GM23248 (cell line): ENCODE data around the gene TRAF3. TPM values are rescaled to one million over a fixed set of nuclear protein-coding genes. Genes with fewer than 3 reads are reported as not detected.
A peak's percentile ranks its signal among the peaks of the same experiment; 100 is the strongest.

Source experiments
- DNase-seq: peaks from one replicate; pipeline ENCODE4 v3.0.0-alpha.2; 2015
- H2AFZ ChIP-seq: fragments of 200-600 bp; sonication (generic); 2 replicates; pipeline ENCODE4 v1.6.1; 2016; ENCODE audit warnings: antibody characterized with exemption
- H3F3A ChIP-seq: fragments of 200-600 bp; sonication (generic); 2 replicates; pipeline ENCODE4 v1.6.1; 2016; ENCODE audit warnings: mild to moderate bottlenecking, antibody characterized with exemption, mixed run types; ENCODE audit not compliant: insufficient read depth
- H3K27ac ChIP-seq: fragments of 200-600 bp; sonication (generic); 2 replicates; pipeline ENCODE4 v1.5.1; 2016; ENCODE audit warnings: mild to moderate bottlenecking
- H3K27me3 ChIP-seq: fragments of 200-600 bp; sonication (generic); replicated peaks from 2 replicates; pipeline ENCODE4 v1.6.1; 2016; ENCODE audit warnings: mild to moderate bottlenecking; ENCODE audit not compliant: insufficient read depth
- H3K36me3 ChIP-seq: fragments of 200-600 bp; sonication (generic); 2 replicates; pipeline ENCODE4 v1.6.1; 2016; ENCODE audit warnings: low read depth, mild to moderate bottlenecking
- H3K4me1 ChIP-seq: fragments of 200-600 bp; sonication (generic); 2 replicates; pipeline ENCODE4 v1.6.1; 2016; ENCODE audit warnings: mild to moderate bottlenecking; ENCODE audit not compliant: insufficient read depth
- H3K4me2 ChIP-seq: fragments of 200-600 bp; sonication (generic); one replicate; pipeline ENCODE4 v1.6.1; 2016; ENCODE audit warnings: mild to moderate bottlenecking; ENCODE audit not compliant: unreplicated experiment
- H3K4me3 ChIP-seq: fragments of 200-600 bp; sonication (generic); 2 replicates; pipeline ENCODE4 v1.5.1; 2016; ENCODE audit warnings: mild to moderate bottlenecking
- H3K79me2 ChIP-seq: fragments of 200-600 bp; sonication (generic); 2 replicates; pipeline ENCODE4 v1.6.1; 2016; ENCODE audit warnings: mild to moderate bottlenecking; ENCODE audit not compliant: insufficient read depth
- H3K9ac ChIP-seq: fragments of 200-600 bp; sonication (generic); 2 replicates; pipeline ENCODE4 v1.6.1; 2016; ENCODE audit warnings: mild to moderate bottlenecking
- H3K9me2 ChIP-seq: fragments of 200-600 bp; sonication (generic); 2 replicates; pipeline ENCODE4 v1.6.1; 2016; ENCODE audit warnings: mixed run types, mild to moderate bottlenecking, moderate library complexity; ENCODE audit not compliant: insufficient read depth
- H3K9me3 ChIP-seq: fragments of 200-600 bp; sonication (generic); one replicate; pipeline ENCODE4 v1.6.1; 2017; ENCODE audit warnings: low read depth
- H4K20me1 ChIP-seq: fragments of 200-600 bp; sonication (generic); 2 replicates; pipeline ENCODE4 v1.6.0; 2016; ENCODE audit not compliant: insufficient read depth
- EZH2 ChIP-seq: fragments of 200-600 bp; sonication (generic); IDR thresholded peaks from 2 replicates; pipeline ENCODE4 v1.6.1; 2018; ENCODE audit warnings: antibody characterized with exemption, mild to moderate bottlenecking; ENCODE audit not compliant: insufficient read depth, poor library complexity, severe bottlenecking
- EZH2phosphoT487 ChIP-seq: fragments of 200-600 bp; sonication (generic); IDR thresholded peaks from 2 replicates; pipeline ENCODE4 v1.6.1; 2018; ENCODE audit warnings: antibody characterized with exemption, moderate library complexity, mild to moderate bottlenecking, low read depth; ENCODE audit not compliant: insufficient read depth
- WGBS, 2 experiments: methylation state at CpG; one replicate each; pipeline ENCODE4 v1.1.6; 2015 to 2017; ENCODE audit warnings: low lambda C conversion rate in 2 of 2, low coverage in 1 of 2; ENCODE audit errors: missing lambda C conversion rate in 2 of 2; 5-methylcytosine and 5-hydroxymethylcytosine counted together
- in situ Hi-C: fragments of 300-500 bp; cut with MboI; formaldehyde crosslinking; loops from 2 replicates; pipeline ENCODE4 v1.15.0; 2020
- polyA plus RNA-seq: library from polyadenylated mRNA; unstranded; fragments of >200 nt; fragmentation: Nextera tagmentation; extraction: Ambion mirVana; gene quantifications from 2 replicates; pipeline ENCODE4 v1.2.1, GENCODE V29; 2016
- total RNA-seq: library from RNA; depleted of rRNA; stranded (reverse); fragments of >200 nt; shearing (Covaris generic); gene quantifications from 2 replicates; pipeline ENCODE4 v1.2.3, GENCODE V29; 2014

TRAF3 gene
- total and polyA plus RNA-seq, 2 experiments from 2014 or later, result 7.9 to 17.9 TPM

DNA sequence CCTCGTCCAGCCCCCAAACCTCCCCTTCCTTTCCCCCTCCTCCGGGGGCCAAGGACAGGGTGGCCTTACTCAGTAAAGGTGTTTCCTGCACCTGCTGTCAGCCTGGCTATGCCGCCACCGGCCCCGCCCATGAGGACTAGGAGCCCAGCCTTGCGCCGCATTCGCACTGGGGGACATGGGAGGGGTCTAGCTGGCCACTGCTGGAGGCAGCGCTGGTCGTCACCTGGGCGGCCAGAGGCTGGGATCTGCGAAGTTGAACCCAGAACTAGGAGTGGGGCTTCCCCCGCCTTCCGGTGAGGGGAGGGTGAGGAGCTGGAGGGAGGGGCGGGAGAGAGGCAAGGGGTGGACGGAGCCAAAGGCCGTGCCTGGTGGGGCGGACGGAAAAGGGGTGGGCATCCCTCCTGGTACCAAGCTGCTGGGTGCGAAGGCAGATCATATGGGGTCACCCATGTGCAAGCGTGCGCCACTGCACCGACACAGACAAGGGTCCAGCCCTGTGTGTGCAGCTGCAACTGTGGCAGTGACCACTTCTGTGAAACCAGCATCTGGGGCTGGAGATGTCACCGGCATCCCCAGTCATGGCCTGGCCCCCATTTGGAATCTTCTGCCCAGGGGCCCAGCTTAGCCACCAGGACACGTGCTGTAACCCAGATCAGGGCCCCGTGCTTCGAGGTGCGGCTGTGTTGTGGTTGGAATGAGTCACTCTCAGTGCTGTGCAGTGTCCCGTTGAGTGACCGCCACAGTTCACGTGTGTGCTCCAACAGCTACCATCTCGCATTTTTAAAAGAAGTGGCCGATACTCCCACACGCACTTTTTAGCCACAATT lies 153.7 kb downstream of the TRAF3 start:
- 69% methylated on average over 27 to 34 of the region's 34 CpGs for WGBS, 2 experiments
- Histone ChIP-seq H2AFZ (no peak overlapping the region), H3K27ac (no peak overlapping the region), H3K4me2 (no peak overlapping the region), H3F3A (no peaks in the 10 kb centered on the region), H3K9me2 (no peaks in the 10 kb centered on the region), H3K79me2 (no peaks in the 10 kb centered on the region), H4K20me1 (no peaks in the 10 kb centered on the region), H3K4me3 (no peak overlapping the region), H3K36me3 (peaks cover 9% of the 10 kb centered on the region; the same call in 1 of the 2 replicates), H3K9me3 (no peaks in the 10 kb centered on the region), H3K9ac (no peak overlapping the region), H3K4me1 (no peaks in the 10 kb centered on the region), H3K27me3 (peaks cover 11% of the 10 kb centered on the region)
- in situ Hi-C loops, result no loop called here
- TF ChIP-seq EZH2, result no peak
- TF ChIP-seq EZH2phosphoT487, result no peak
- DNase-seq, result peak; percentile 41

DNA sequence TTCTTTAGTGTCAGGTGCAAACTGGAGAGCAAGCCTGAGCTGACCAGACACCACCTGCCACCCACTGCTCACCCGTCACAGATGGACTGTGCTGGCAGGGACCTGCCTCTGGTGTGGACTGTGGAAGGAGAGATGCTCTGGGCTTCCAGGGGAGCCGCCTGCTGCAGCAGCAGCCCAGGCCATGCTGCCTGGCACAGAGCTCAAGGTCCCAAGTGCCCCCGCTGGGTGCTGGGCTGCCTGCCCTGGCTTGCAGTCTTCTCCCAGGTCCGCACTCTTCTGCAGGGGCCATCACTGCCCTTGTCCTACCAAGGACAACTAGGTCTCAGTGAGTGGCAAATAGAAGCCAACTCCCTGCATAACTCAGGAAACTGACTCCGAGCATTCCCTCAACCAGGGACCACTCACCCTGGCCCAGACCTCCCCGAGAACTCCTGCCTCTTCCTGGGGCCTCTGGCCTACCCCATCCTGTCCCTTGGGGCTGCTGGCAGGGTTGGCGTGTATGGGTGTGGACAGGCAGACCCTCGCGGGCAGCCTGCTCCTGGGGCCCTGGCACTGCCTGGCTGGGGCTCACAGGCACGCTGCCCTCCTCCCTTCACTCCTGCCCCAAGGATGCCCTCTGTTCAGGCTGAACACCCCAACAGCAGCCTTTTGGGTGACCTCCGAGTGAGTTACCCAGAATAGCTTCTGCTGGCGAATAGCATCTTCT lies 154.5 kb downstream of the TRAF3 start:
- no peak overlapping the region for H3K27ac ChIP-seq
- H3K9me2 ChIP-seq, result no peaks in the 10 kb centered on the region
- H3K4me2 ChIP-seq, result no peak overlapping the region
- H3K27me3 ChIP-seq, result peaks cover 11% of the 10 kb centered on the region
- no peaks in the 10 kb centered on the region for H3K9me3 ChIP-seq
- no peaks in the 10 kb centered on the region for H3F3A ChIP-seq
- peaks cover 11% of the 10 kb centered on the region; the same call in 1 of the 2 replicates for H3K36me3 ChIP-seq
- no peak overlapping the region for H3K4me3 ChIP-seq
- H3K4me1 ChIP-seq, result no peaks in the 10 kb centered on the region
- TF ChIP-seq EZH2 (no peak), EZH2phosphoT487 (no peak)
- in situ Hi-C loops, result no loop called here
- WGBS, 2 experiments, result 90 to 91% methylated on average over 12 of the region's 12 CpGs
- DNase-seq, result no peak
- H3K79me2 ChIP-seq, result no peaks in the 10 kb centered on the region
- H4K20me1 ChIP-seq, result no peaks in the 10 kb centered on the region
- H2AFZ ChIP-seq, result no peak overlapping the region
- no peak overlapping the region for H3K9ac ChIP-seq

- WGBS, 2 experiments, result 95 to 96% methylated on average over 25 to 26 of the region's 26 CpGs
Observed at GRCh38 chr14:102932484-102933248, 155.4 kb downstream of the TRAF3 start.

GRCh38 chr14:102933618-102934231 lies 156.5 kb downstream of the TRAF3 start:
- H3F3A ChIP-seq, result no peaks in the 10 kb centered on the region
- no peak for DNase-seq
- no peak for TF ChIP-seq EZH2phosphoT487
- H3K79me2 ChIP-seq, result no peaks in the 10 kb centered on the region
- H3K4me3 ChIP-seq, result no peak overlapping the region
- H3K4me1 ChIP-seq, result no peaks in the 10 kb centered on the region
- peaks cover 11% of the 10 kb centered on the region; the same call in 1 of the 2 replicates for H3K36me3 ChIP-seq
- H2AFZ ChIP-seq, result no peak overlapping the region
- WGBS, 2 experiments, result 95 to 96% methylated on average over 19 to 20 of the region's 20 CpGs
- no peaks in the 10 kb centered on the region for H3K9me2 ChIP-seq
- H3K27me3 ChIP-seq, result peaks cover 11% of the 10 kb centered on the region
- H3K4me2 ChIP-seq, result no peak overlapping the region
- no peaks in the 10 kb centered on the region for H3K9me3 ChIP-seq
- no peaks in the 10 kb centered on the region for H4K20me1 ChIP-seq
- in situ Hi-C loops, result no loop called here
- H3K9ac ChIP-seq, result no peak overlapping the region
- H3K27ac ChIP-seq, result no peak overlapping the region

More at GRCh38 chr14:102932484-102933248, 155.4 kb downstream of the TRAF3 start:
- H3K27me3 ChIP-seq, result peaks cover 11% of the 10 kb centered on the region
- H3F3A ChIP-seq, result no peaks in the 10 kb centered on the region
- in situ Hi-C loops, result no loop called here
- H3K9ac ChIP-seq, result no peak overlapping the region
- no peak overlapping the region for H3K27ac ChIP-seq
- no peaks in the 10 kb centered on the region for H3K4me1 ChIP-seq
- H2AFZ ChIP-seq, result no peak overlapping the region
- no peak overlapping the region for H3K4me2 ChIP-seq
- no peak for TF ChIP-seq EZH2
- TF ChIP-seq EZH2phosphoT487, result no peak
- H3K79me2 ChIP-seq, result no peaks in the 10 kb centered on the region
- no peak overlapping the region for H3K4me3 ChIP-seq
- DNase-seq, result no peak
- no peaks in the 10 kb centered on the region for H3K9me3 ChIP-seq
- H3K9me2 ChIP-seq, result no peaks in the 10 kb centered on the region
- H3K36me3 ChIP-seq, result peaks cover 11% of the 10 kb centered on the region; the same call in 1 of the 2 replicates
- H4K20me1 ChIP-seq, result no peaks in the 10 kb centered on the region
